ENCODE data around the gene GSE1. TPM values are rescaled to one million over a fixed set of nuclear protein-coding genes. Genes with fewer than 3 reads are reported as not detected.
A peak's percentile ranks its signal among the peaks of the same experiment; 100 is the strongest.

GSE1 gene
- total and polyA plus RNA-seq, 2 experiments from 2014 or later: 32.4 to 135 TPM

GRCh38 chr16:85617948-85618347, 4.8 kb downstream of the GSE1 start:
- Histone ChIP-seq H4K20me1 (replicated peaks; ENCODE audit: insufficient read depth) (peaks cover 74% of the 10 kb centered on the region), H3K4me3 (no peak overlapping the region), H3K36me3 (ENCODE audit: insufficient read depth) (no peaks in the 10 kb centered on the region), H3K27ac (ENCODE audit: low read depth) (no peak overlapping the region), H3K27me3 (ENCODE audit: insufficient read depth) (no peaks in the 10 kb centered on the region), H3K4me1 (ENCODE audit: insufficient read depth) (peaks cover 33% of the 10 kb centered on the region), H3K79me2 (replicated peaks; ENCODE audit: insufficient read depth) (peaks cover 89% of the 10 kb centered on the region), H3K9me2 (ENCODE audit: insufficient read depth) (no peaks in the 10 kb centered on the region), H2AFZ (no peak overlapping the region), H3K4me2 (no peak overlapping the region), H3F3A (replicated peaks; ENCODE audit: low read depth) (peaks cover 4% of the 10 kb centered on the region; the same call in 1 of the 2 replicates)
- Mint-ChIP-seq H3K27ac (no peak overlapping the region), H3K9me3 (no peaks in the 10 kb centered on the region), H3K4me3 (peak overlapping the region; percentile 33; the same call in 1 of the 3 replicates), H3K27me3 (ENCODE audit: insufficient read depth, low read depth, poor library complexity) (peaks cover 18% of the 10 kb centered on the region), H3K4me1 (peaks cover 66% of the 10 kb centered on the region), H3K36me3 (ENCODE audit: low read depth) (peaks cover 27% of the 10 kb centered on the region)
- DNase-seq (ENCODE audit: low spot score): no peak
- TF ChIP-seq ZNF331 (CRISPR knock-in tag; IDR thresholded peaks at IDR 0.05; ENCODE audit: low read depth): no peak
- no peak for TF ChIP-seq EZH2phosphoT487 (IDR thresholded peaks at IDR 0.05; ENCODE audit: unreplicated experiment)
- TF ChIP-seq CREB1 (CRISPR knock-in tag; IDR thresholded peaks at IDR 0.05; ENCODE audit: low read depth): no peak
- TF ChIP-seq CTCF (conservative IDR thresholded peaks at IDR 0.05; ENCODE audit: low read depth in 2 of 2): no peak
- TF ChIP-seq ZNF114 (CRISPR knock-in tag; IDR thresholded peaks at IDR 0.05): no peak
- TF ChIP-seq EZH2 (IDR thresholded peaks at IDR 0.05; ENCODE audit: low read depth, unreplicated experiment): no peak
- no peak for TF ChIP-seq JUNB (IDR thresholded peaks at IDR 0.05; ENCODE audit: unreplicated experiment)
- ATAC-seq: no peak

DNA sequence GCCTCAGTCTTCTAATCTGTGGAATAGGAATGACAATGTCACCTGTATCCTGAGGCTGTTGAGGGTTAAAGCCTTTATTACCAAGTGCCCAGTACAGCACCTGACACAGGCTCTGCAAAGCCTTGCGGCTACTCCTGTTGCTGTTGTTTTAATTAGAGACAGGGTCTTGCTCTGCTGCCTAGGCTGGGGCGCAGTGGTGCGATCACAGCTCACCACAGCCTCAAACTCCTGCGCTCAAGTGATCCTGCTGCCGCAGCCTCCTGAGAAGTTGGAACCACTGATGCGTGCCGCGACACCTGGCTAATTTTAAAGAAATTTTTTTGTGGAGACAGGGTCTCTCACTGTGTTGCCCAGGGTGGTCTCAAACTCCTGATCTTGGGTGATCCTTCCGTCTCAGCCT, 5.4 kb downstream of the GSE1 start:
- H2AFZ ChIP-seq: no peak overlapping the region
- Mint-ChIP-seq H3K4me1 (peaks cover 69% of the 10 kb centered on the region), H3K9me3 (no peaks in the 10 kb centered on the region), H3K27me3 (ENCODE audit: insufficient read depth, low read depth, poor library complexity) (peaks cover 18% of the 10 kb centered on the region), H3K36me3 (ENCODE audit: low read depth) (peaks cover 27% of the 10 kb centered on the region), H3K27ac (no peak overlapping the region), H3K4me3 (no peak overlapping the region; the same call in 2 of the 3 replicates)
- no peak for ATAC-seq
- H3K27me3 ChIP-seq (ENCODE audit: insufficient read depth): no peaks in the 10 kb centered on the region
- no peak for DNase-seq (ENCODE audit: low spot score)
- peaks cover 95% of the 10 kb centered on the region for H3K79me2 ChIP-seq (replicated peaks; ENCODE audit: insufficient read depth)
- no peak overlapping the region for H3K4me3 ChIP-seq
- no peak for TF ChIP-seq ZNF331 (CRISPR knock-in tag; IDR thresholded peaks at IDR 0.05; ENCODE audit: low read depth)
- no peak for TF ChIP-seq POLR2AphosphoS5 (IDR thresholded peaks at IDR 0.05; ENCODE audit: low read depth)
- TF ChIP-seq STAT1 (IDR thresholded peaks at IDR 0.05; ENCODE audit: unreplicated experiment): no peak
- TF ChIP-seq EZH2phosphoT487 (IDR thresholded peaks at IDR 0.05; ENCODE audit: unreplicated experiment): no peak
- peaks cover 4% of the 10 kb centered on the region; the same call in 1 of the 2 replicates for H3F3A ChIP-seq (replicated peaks; ENCODE audit: low read depth)
- H3K9me2 ChIP-seq (ENCODE audit: insufficient read depth): no peaks in the 10 kb centered on the region
- no peaks in the 10 kb centered on the region for H3K36me3 ChIP-seq (ENCODE audit: insufficient read depth)
- H3K4me1 ChIP-seq (ENCODE audit: insufficient read depth): peaks cover 33% of the 10 kb centered on the region
- H4K20me1 ChIP-seq (replicated peaks; ENCODE audit: insufficient read depth): peaks cover 79% of the 10 kb centered on the region
- no peak overlapping the region for H3K27ac ChIP-seq (ENCODE audit: low read depth)
- H3K4me2 ChIP-seq: peak overlapping the region; percentile 32; the same call in 1 of the 2 replicates
